ENCODE measurements around the gene ABRACL.
"Not testable (repeated sequence)": the region's sequence is repeated elsewhere in the genome, so short reads cannot be mapped to it uniquely, and the experiment has no call there.

The ABRACL gene

GRCh38 chr6:139011980-139012379 lies 16.6 kb upstream of the ABRACL start:
- DNase-seq (ENCODE audit: low read depth): no peak

GRCh38 chr6:139013185-139013800 lies 15.3 kb upstream of the ABRACL start:
- DNase-seq (ENCODE audit: low read depth): no peak

- DNase-seq (ENCODE audit: low read depth): no peak
Measured at GRCh38 chr6:139014945-139015344, 13.6 kb upstream of the ABRACL start.

GRCh38 chr6:139016337-139017213 lies 12.0 kb upstream of the ABRACL start:
- DNase-seq (ENCODE audit: low read depth): no peak

GRCh38 chr6:139017227-139017626 lies 11.3 kb upstream of the ABRACL start:
- no peak for DNase-seq (ENCODE audit: low read depth)

- no peak for DNase-seq (ENCODE audit: low read depth)
Measured at GRCh38 chr6:139019722-139020121, 8.8 kb upstream of the ABRACL start.

- no peak for DNase-seq (ENCODE audit: low read depth)
Measured at GRCh38 chr6:139020689-139021088, 7.9 kb upstream of the ABRACL start.

- not testable (repeated sequence) for DNase-seq (ENCODE audit: low read depth)
Measured at GRCh38 chr6:139025416-139025815, 3.1 kb upstream of the ABRACL start.

GRCh38 chr6:139027620-139028182 lies 844 bp upstream of the ABRACL start:
- DNase-seq (ENCODE audit: low read depth): no peak

- DNase-seq (ENCODE audit: low read depth): no peak
Measured at GRCh38 chr6:139028215-139028657, 309 bp upstream of the ABRACL start.

- no peak for DNase-seq (ENCODE audit: low read depth)
Measured at GRCh38 chr6:139029470-139030227, 1.1 kb downstream of the ABRACL start.

- DNase-seq (ENCODE audit: low read depth): no peak
Measured at GRCh38 chr6:139030228-139030963, 1.9 kb downstream of the ABRACL start.

GRCh38 chr6:139037490-139037889 lies 8.9 kb downstream of the ABRACL start:
- DNase-seq (ENCODE audit: low read depth): no peak

- DNase-seq (ENCODE audit: low read depth): no peak
Measured at GRCh38 chr6:139044250-139044649, 15.7 kb downstream of the ABRACL start.

- no peak for DNase-seq (ENCODE audit: low read depth)
Measured at GRCh38 chr6:139047677-139048076, 19.1 kb downstream of the ABRACL start.

- DNase-seq (ENCODE audit: low read depth): not testable (repeated sequence)
Measured at GRCh38 chr6:139048912-139049311, 20.4 kb downstream of the ABRACL start.

GRCh38 chr6:139050131-139050769 lies 21.7 kb downstream of the ABRACL start:
- DNase-seq (ENCODE audit: low read depth): not testable (repeated sequence)

- DNase-seq (ENCODE audit: low read depth): no peak
Measured at GRCh38 chr6:139050770-139051313, 22.3 kb downstream of the ABRACL start.

- DNase-seq (ENCODE audit: low read depth): no peak
Measured at GRCh38 chr6:139051396-139052060, 23.0 kb downstream of the ABRACL start.

- DNase-seq (ENCODE audit: low read depth): no peak
Measured at GRCh38 chr6:139053382-139053781, 24.8 kb downstream of the ABRACL start.
